ENCODE measurements around the gene KEAP1.

Gene KEAP1

GRCh38 chr19:10454267-10454666 lies 48.9 kb downstream of the KEAP1 start:
- no peak overlapping the region for H3K27ac ChIP-seq
- H3K9me3 ChIP-seq (ENCODE audit: severe bottlenecking), result no peaks in the 10 kb centered on the region
- H3K27me3 ChIP-seq (ENCODE audit: insufficient read depth, low read depth, severe bottlenecking), result no peaks in the 10 kb centered on the region
- no peak for TF ChIP-seq CTCF (IDR thresholded peaks at IDR 0.05; ENCODE audit: low read depth, low read length)
- peak; percentile 66 for DNase-seq
- peaks cover 2% of the 10 kb centered on the region; the same call in 1 of the 2 replicates for H3K36me3 ChIP-seq
- no peak overlapping the region for H3K4me3 ChIP-seq (ENCODE audit: low read depth, low read length)

- no peaks in the 10 kb centered on the region for H3K9me3 ChIP-seq (ENCODE audit: severe bottlenecking)
- TF ChIP-seq CTCF (IDR thresholded peaks at IDR 0.05; ENCODE audit: low read depth, low read length), result no peak
- no peak overlapping the region for H3K4me3 ChIP-seq (ENCODE audit: low read depth, low read length)
- no peak overlapping the region for H3K27ac ChIP-seq
- H3K27me3 ChIP-seq (ENCODE audit: insufficient read depth, low read depth, severe bottlenecking), result no peaks in the 10 kb centered on the region
- no peak for DNase-seq
- peaks cover 6% of the 10 kb centered on the region; the same call in 1 of the 2 replicates for H3K36me3 ChIP-seq
These were observed 49.3 kb downstream of the KEAP1 start for GRCh38 chr19:10453852-10454251.

- Histone ChIP-seq H3K9me3 (ENCODE audit: severe bottlenecking) (no peaks in the 10 kb centered on the region), H3K36me3 (peaks cover 6% of the 10 kb centered on the region; the same call in 1 of the 2 replicates), H3K4me3 (ENCODE audit: low read depth, low read length) (no peak overlapping the region), H3K27ac (no peak overlapping the region), H3K27me3 (ENCODE audit: insufficient read depth, low read depth, severe bottlenecking) (no peaks in the 10 kb centered on the region)
- no peak for DNase-seq
- no peak for TF ChIP-seq CTCF (IDR thresholded peaks at IDR 0.05; ENCODE audit: low read depth, low read length)
These were observed 50.2 kb downstream of the KEAP1 start for GRCh38 chr19:10452726-10453618.

- Histone ChIP-seq H3K36me3 (peaks cover 6% of the 10 kb centered on the region; the same call in 1 of the 2 replicates), H3K27ac (no peak overlapping the region), H3K27me3 (ENCODE audit: insufficient read depth, low read depth, severe bottlenecking) (no peaks in the 10 kb centered on the region), H3K4me3 (ENCODE audit: low read depth, low read length) (no peak overlapping the region), H3K9me3 (ENCODE audit: severe bottlenecking) (no peaks in the 10 kb centered on the region)
- TF ChIP-seq CTCF (IDR thresholded peaks at IDR 0.05; ENCODE audit: low read depth, low read length), result no peak
- peak; percentile 56 for DNase-seq
These were observed 52.1 kb downstream of the KEAP1 start for GRCh38 chr19:10450853-10451609.

GRCh38 chr19:10450191-10450852 lies 52.8 kb downstream of the KEAP1 start:
- no peak for DNase-seq
- no peaks in the 10 kb centered on the region for H3K9me3 ChIP-seq (ENCODE audit: severe bottlenecking)
- H3K27ac ChIP-seq, result no peak overlapping the region
- no peak for TF ChIP-seq CTCF (IDR thresholded peaks at IDR 0.05; ENCODE audit: low read depth, low read length)
- H3K27me3 ChIP-seq (ENCODE audit: insufficient read depth, low read depth, severe bottlenecking), result no peaks in the 10 kb centered on the region
- no peak overlapping the region for H3K4me3 ChIP-seq (ENCODE audit: low read depth, low read length)
- H3K36me3 ChIP-seq, result peaks cover 6% of the 10 kb centered on the region; the same call in 1 of the 2 replicates

All from WERI-Rb-1 (cell line).